GM21515 (cell line): ENCODE measurements around the gene C2CD4C.
"Not testable (repeated sequence)": the region's sequence is repeated elsewhere in the genome, so short reads cannot be mapped to it uniquely, and the experiment has no call there.

Source experiments
- ATAC-seq: cut with Tn5 transposase; IDR thresholded peaks from one replicate; pipeline ENCODE4 v1.9.1; 2021; ENCODE audit not compliant: unreplicated experiment

C2CD4C gene

GRCh38 chr19:418761-419671 lies 10.1 kb upstream of the C2CD4C start:
- no peak for ATAC-seq

- ATAC-seq: no peak
Measured at GRCh38 chr19:416416-416815, 7.5 kb upstream of the C2CD4C start.

- ATAC-seq: no peak
Measured at GRCh38 chr19:415292-415691, 6.3 kb upstream of the C2CD4C start.

- no peak for ATAC-seq
Measured at GRCh38 chr19:413756-414420, 4.9 kb upstream of the C2CD4C start.

GRCh38 chr19:412356-413355 lies 3.7 kb upstream of the C2CD4C start:
- no peak for ATAC-seq

GRCh38 chr19:411723-412355 lies 2.9 kb upstream of the C2CD4C start:
- no peak for ATAC-seq

GRCh38 chr19:411121-411722 lies 2.3 kb upstream of the C2CD4C start:
- not testable (repeated sequence) for ATAC-seq

- no peak for ATAC-seq
Measured at GRCh38 chr19:410243-410781, 1.4 kb upstream of the C2CD4C start.

- ATAC-seq: no peak
Measured at GRCh38 chr19:409516-410242, 732 bp upstream of the C2CD4C start.

GRCh38 chr19:408441-408901 lies 476 bp downstream of the C2CD4C start:
- ATAC-seq: no peak

- ATAC-seq: no peak
Measured at GRCh38 chr19:407511-408440, 1.2 kb downstream of the C2CD4C start.

- ATAC-seq: no peak
Measured at GRCh38 chr19:406971-407510, 1.9 kb downstream of the C2CD4C start.

- no peak for ATAC-seq
Measured at GRCh38 chr19:406135-406781, 2.7 kb downstream of the C2CD4C start.

- no peak for ATAC-seq
Measured at GRCh38 chr19:405121-405965, 3.6 kb downstream of the C2CD4C start.

GRCh38 chr19:403221-404027 lies 5.5 kb downstream of the C2CD4C start:
- ATAC-seq: no peak

GRCh38 chr19:402786-403185 lies 6.2 kb downstream of the C2CD4C start:
- no peak for ATAC-seq
